Karpas-422 (cell line): ENCODE measurements around the gene SRP72. TPM values are rescaled to one million over a fixed set of nuclear protein-coding genes. Genes with fewer than 3 reads are reported as not detected.

ENCODE experiments used
- DNase-seq: peaks from one replicate; pipeline ENCODE4 v3.0.0-alpha.2; 2015
- H2AFZ ChIP-seq: fragments of 200-600 bp; sonication (generic); 2 replicates; pipeline ENCODE4 v1.6.1; 2014; ENCODE audit warnings: antibody characterized with exemption, low read length, mixed read lengths
- H3K27ac ChIP-seq: fragments of 200-600 bp; sonication (generic); 2 replicates; pipeline ENCODE4 v1.5.1; 2014; ENCODE audit warnings: mild to moderate bottlenecking, low read length, moderate library complexity
- H3K27me3 ChIP-seq: fragments of 200-600 bp; sonication (generic); 2 replicates; pipeline ENCODE4 v1.6.1; 2014; ENCODE audit warnings: low read length, mixed read lengths
- H3K36me3 ChIP-seq: fragments of 200-600 bp; sonication (generic); 2 replicates; pipeline ENCODE4 v1.6.1; 2014; ENCODE audit warnings: low read length, mixed read lengths; ENCODE audit not compliant: insufficient read depth
- H3K4me1 ChIP-seq: fragments of 200-600 bp; sonication (generic); 2 replicates; pipeline ENCODE4 v1.6.1; 2014; ENCODE audit warnings: mild to moderate bottlenecking, low read length, mixed read lengths
- H3K4me2 ChIP-seq: fragments of 200-600 bp; sonication (generic); 2 replicates; pipeline ENCODE4 v1.6.1; 2014; ENCODE audit warnings: low read length, low read depth, mild to moderate bottlenecking; ENCODE audit not compliant: poor library complexity, severe bottlenecking
- H3K4me3 ChIP-seq: fragments of 200-600 bp; sonication (generic); 2 replicates; pipeline ENCODE4 v1.5.1; 2014; ENCODE audit warnings: mild to moderate bottlenecking, antibody characterized with exemption, low read length, mixed read lengths
- H3K79me2 ChIP-seq: fragments of 200-600 bp; sonication (generic); 2 replicates; pipeline ENCODE4 v1.6.1; 2014; ENCODE audit warnings: mild to moderate bottlenecking, low read length, mixed read lengths
- H3K9ac ChIP-seq: fragments of 200-600 bp; sonication (generic); 2 replicates; pipeline ENCODE4 v1.6.0; 2014; ENCODE audit warnings: low read length
- H3K9me2 ChIP-seq: fragments of 200-600 bp; sonication (generic), shearing (Covaris generic); replicated peaks from 2 replicates; pipeline ENCODE4 v1.6.0; 2014; ENCODE audit warnings: mild to moderate bottlenecking, low read length, moderate library complexity; ENCODE audit not compliant: insufficient read depth
- H3K9me3 ChIP-seq: fragments of 300-700, 200-600 bp; sonication (generic); 2 replicates; pipeline ENCODE4 v1.6.1; 2014; ENCODE audit warnings: low read length, mixed read lengths
- H4K20me1 ChIP-seq: fragments of 200-600 bp; sonication (generic); 2 replicates; pipeline ENCODE4 v1.6.1; 2014; ENCODE audit warnings: mild to moderate bottlenecking, antibody characterized with exemption, low read length, low read depth; ENCODE audit not compliant: insufficient read depth
- total RNA-seq: library from RNA; depleted of rRNA; stranded (reverse); fragments of >200 nt; shearing (Covaris generic); gene quantifications from 2 replicates; pipeline ENCODE4 v1.2.3, GENCODE V29; 2014; ENCODE audit warnings: low replicate concordance

SRP72 gene
- total RNA-seq, 1 experiment from 2014 or later, result 82.4 TPM

- Histone ChIP-seq H2AFZ (no peak overlapping the region), H3K4me1 (no peaks in the 10 kb centered on the region), H3K36me3 (no peaks in the 10 kb centered on the region)
These were observed 43.7 kb downstream of the SRP72 start for GRCh38 chr4:56511098-56511497.

GRCh38 chr4:56512166-56512565 lies 44.7 kb downstream of the SRP72 start:
- no peaks in the 10 kb centered on the region for H3K9me2 ChIP-seq
- no peaks in the 10 kb centered on the region for H3K36me3 ChIP-seq
- no peak overlapping the region for H3K4me3 ChIP-seq
- no peaks in the 10 kb centered on the region for H3K79me2 ChIP-seq
- H3K27me3 ChIP-seq, result no peaks in the 10 kb centered on the region
- DNase-seq, result no peak
- no peak overlapping the region for H3K27ac ChIP-seq
- no peak overlapping the region for H2AFZ ChIP-seq
- H3K9me3 ChIP-seq, result no peaks in the 10 kb centered on the region
- H4K20me1 ChIP-seq, result no peaks in the 10 kb centered on the region
- H3K4me1 ChIP-seq, result no peaks in the 10 kb centered on the region
- H3K9ac ChIP-seq, result no peak overlapping the region
- H3K4me2 ChIP-seq, result no peak overlapping the region

More at GRCh38 chr4:56511098-56511497, 43.7 kb downstream of the SRP72 start:
- Histone ChIP-seq H3K79me2 (no peaks in the 10 kb centered on the region), H3K4me3 (no peak overlapping the region), H3K4me2 (no peak overlapping the region), H3K9me3 (no peaks in the 10 kb centered on the region), H4K20me1 (no peaks in the 10 kb centered on the region), H3K27me3 (no peaks in the 10 kb centered on the region), H3K9me2 (no peaks in the 10 kb centered on the region), H3K27ac (no peak overlapping the region), H3K9ac (no peak overlapping the region)
- no peak for DNase-seq

- H4K20me1 ChIP-seq, result no peaks in the 10 kb centered on the region
These were observed 46.1 kb downstream of the SRP72 start for GRCh38 chr4:56513517-56513916.

GRCh38 chr4:56530269-56531148 lies 63.1 kb downstream of the SRP72 start:
- Histone ChIP-seq H3K4me3 (no peak overlapping the region), H3K36me3 (no peaks in the 10 kb centered on the region), H2AFZ (no peak overlapping the region), H4K20me1 (no peaks in the 10 kb centered on the region), H3K9me3 (no peaks in the 10 kb centered on the region), H3K9me2 (no peaks in the 10 kb centered on the region), H3K27me3 (no peaks in the 10 kb centered on the region), H3K79me2 (no peaks in the 10 kb centered on the region), H3K9ac (no peak overlapping the region), H3K4me1 (no peaks in the 10 kb centered on the region), H3K27ac (no peak overlapping the region), H3K4me2 (no peak overlapping the region)
- DNase-seq, result no peak

More at GRCh38 chr4:56513517-56513916, 46.1 kb downstream of the SRP72 start:
- DNase-seq, result no peak
- H3K4me3 ChIP-seq, result no peak overlapping the region
- H3K27ac ChIP-seq, result no peak overlapping the region
- no peaks in the 10 kb centered on the region for H3K79me2 ChIP-seq
- no peaks in the 10 kb centered on the region for H3K36me3 ChIP-seq
- H3K9me3 ChIP-seq, result no peaks in the 10 kb centered on the region
- H2AFZ ChIP-seq, result no peak overlapping the region
- H3K27me3 ChIP-seq, result no peaks in the 10 kb centered on the region
- no peaks in the 10 kb centered on the region for H3K4me1 ChIP-seq
- H3K9me2 ChIP-seq, result no peaks in the 10 kb centered on the region
- H3K9ac ChIP-seq, result no peak overlapping the region
- no peak overlapping the region for H3K4me2 ChIP-seq

- Histone ChIP-seq H3K36me3 (no peaks in the 10 kb centered on the region), H3K4me3 (no peak overlapping the region), H3K79me2 (no peaks in the 10 kb centered on the region), H3K27ac (no peak overlapping the region), H3K9me3 (no peaks in the 10 kb centered on the region), H3K4me2 (no peak overlapping the region), H2AFZ (no peak overlapping the region), H3K4me1 (no peaks in the 10 kb centered on the region), H3K27me3 (no peaks in the 10 kb centered on the region), H3K9ac (no peak overlapping the region), H4K20me1 (no peaks in the 10 kb centered on the region), H3K9me2 (no peaks in the 10 kb centered on the region)
- no peak for DNase-seq
These were observed 63.8 kb downstream of the SRP72 start for GRCh38 chr4:56531149-56531770.

GRCh38 chr4:56531823-56532222 lies 64.4 kb downstream of the SRP72 start:
- Histone ChIP-seq H3K4me2 (no peak overlapping the region), H3K4me3 (no peak overlapping the region), H3K27me3 (no peaks in the 10 kb centered on the region), H3K9me2 (no peaks in the 10 kb centered on the region), H3K4me1 (no peaks in the 10 kb centered on the region), H2AFZ (no peak overlapping the region), H3K27ac (no peak overlapping the region), H4K20me1 (no peaks in the 10 kb centered on the region), H3K9ac (no peak overlapping the region), H3K79me2 (no peaks in the 10 kb centered on the region), H3K9me3 (no peaks in the 10 kb centered on the region), H3K36me3 (no peaks in the 10 kb centered on the region)
- no peak for DNase-seq

- Histone ChIP-seq H3K27me3 (no peaks in the 10 kb centered on the region), H3K79me2 (no peaks in the 10 kb centered on the region), H3K9ac (no peak overlapping the region), H3K4me2 (no peak overlapping the region), H3K27ac (no peak overlapping the region), H3K9me2 (no peaks in the 10 kb centered on the region), H3K9me3 (no peaks in the 10 kb centered on the region), H3K4me1 (no peaks in the 10 kb centered on the region), H4K20me1 (no peaks in the 10 kb centered on the region), H3K36me3 (no peaks in the 10 kb centered on the region), H3K4me3 (no peak overlapping the region), H2AFZ (no peak overlapping the region)
- DNase-seq, result no peak
These were observed 64.8 kb downstream of the SRP72 start for GRCh38 chr4:56532239-56532638.

GRCh38 chr4:56535915-56536314 lies 68.5 kb downstream of the SRP72 start:
- Histone ChIP-seq H2AFZ (no peak overlapping the region), H3K9ac (no peak overlapping the region), H3K9me2 (no peaks in the 10 kb centered on the region), H3K27ac (no peak overlapping the region), H3K4me2 (no peak overlapping the region), H3K4me3 (no peak overlapping the region), H3K9me3 (no peaks in the 10 kb centered on the region), H3K36me3 (no peaks in the 10 kb centered on the region), H3K27me3 (no peaks in the 10 kb centered on the region), H4K20me1 (no peaks in the 10 kb centered on the region), H3K79me2 (no peaks in the 10 kb centered on the region), H3K4me1 (no peaks in the 10 kb centered on the region)
- DNase-seq, result no peak
